Measurements from ENCODE around the gene RGSL1. TPM values are rescaled to one million over a fixed set of nuclear protein-coding genes. Genes with fewer than 3 reads are reported as not detected.
"Not testable (repeated sequence)": the region's sequence is repeated elsewhere in the genome, so short reads cannot be mapped to it uniquely, and the experiment has no call there.

The RGSL1 gene
- total and polyA plus RNA-seq, 12 donors: not detected

- no peak for DNase-seq
- Histone ChIP-seq H3K4me1 (no peaks in the 10 kb centered on the region), H3K27me3 (peaks cover 0 to 5% (median 0%) of the 10 kb centered on the region in 7 donors), H3K27ac (no peak overlapping the region), H3K36me3 (no peaks in the 10 kb centered on the region), H3K9me3 (peaks cover 0 to 61% (median 25%) of the 10 kb centered on the region in 11 donors), H3K4me3 (no peak overlapping the region)
- intact Hi-C loops (cut with DNase I): no loop called here
- 68 to 82% methylated on average over 2 of the region's 2 CpGs for WGBS, 2 donors
- no peak for ATAC-seq
- no peak for TF ChIP-seq CTCF (IDR thresholded peaks at IDR 0.05)
These were observed 77.7 kb downstream of the RGSL1 start for GRCh38 chr1:182527680-182528079.

GRCh38 chr1:182528206-182528605, 78.3 kb downstream of the RGSL1 start:
- H3K4me3 ChIP-seq; ATAC-seq; H3K27ac ChIP-seq; H3K4me1 ChIP-seq; H3K36me3 ChIP-seq; intact Hi-C loops (cut with DNase I); H3K27me3 ChIP-seq; DNase-seq: not testable (repeated sequence)
- peaks cover 0 to 61% (median 25%) of the 10 kb centered on the region in 11 donors for H3K9me3 ChIP-seq
- WGBS, 2 donors: 78% methylated on average over 5 of the region's 5 CpGs

- Histone ChIP-seq H3K9me3 (peaks cover 0 to 5% (median 0%) of the 10 kb centered on the region in 11 donors), H3K27ac (no peak overlapping the region), H3K4me1 (no peaks in the 10 kb centered on the region), H3K36me3 (no peaks in the 10 kb centered on the region), H3K4me3 (no peak overlapping the region), H3K27me3 (peaks cover 0 to 14% (median 0%) of the 10 kb centered on the region in 7 donors)
- no peak for TF ChIP-seq CTCF (IDR thresholded peaks at IDR 0.05)
- intact Hi-C loops (cut with DNase I): no loop called here
- no peak for ATAC-seq
- DNase-seq: no peak
- WGBS, 2 donors: 98% methylated on average over 2 of the region's 2 CpGs
These were observed 84.0 kb downstream of the RGSL1 start for GRCh38 chr1:182533896-182534295.

DNA sequence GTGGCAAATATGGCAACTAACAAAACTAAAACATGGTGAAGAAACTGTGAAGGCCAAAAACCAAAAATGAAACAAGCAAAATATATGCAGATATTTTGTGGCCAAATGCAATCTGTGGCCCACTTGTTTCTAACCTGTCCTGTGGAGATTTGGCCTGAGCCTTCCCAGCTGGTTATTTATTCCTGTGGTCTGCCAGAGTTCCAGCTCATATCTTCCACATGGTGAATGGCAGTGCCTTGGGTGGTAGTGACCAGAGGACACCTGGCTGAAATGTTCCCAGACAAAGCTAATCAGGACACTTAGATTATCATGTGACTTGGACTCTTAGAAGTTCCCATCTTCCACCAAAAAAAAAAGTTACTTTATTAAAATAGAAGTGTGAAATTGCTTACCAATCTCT, 99.4 kb downstream of the RGSL1 start:
- H3K4me3 ChIP-seq: no peak overlapping the region
- DNase-seq (no peak), ATAC-seq (no peak)
- H3K36me3 ChIP-seq: no peaks in the 10 kb centered on the region
- TF ChIP-seq CTCF (IDR thresholded peaks at IDR 0.05): no peak
- peaks cover 0 to 15% (median 4%) of the 10 kb centered on the region in 11 donors for H3K9me3 ChIP-seq
- H3K27me3 ChIP-seq: peaks cover 0 to 8% (median 0%) of the 10 kb centered on the region in 7 donors
- no peak overlapping the region for H3K27ac ChIP-seq
- intact Hi-C loops (cut with DNase I): no loop called here
- no peaks in the 10 kb centered on the region for H3K4me1 ChIP-seq

DNA sequence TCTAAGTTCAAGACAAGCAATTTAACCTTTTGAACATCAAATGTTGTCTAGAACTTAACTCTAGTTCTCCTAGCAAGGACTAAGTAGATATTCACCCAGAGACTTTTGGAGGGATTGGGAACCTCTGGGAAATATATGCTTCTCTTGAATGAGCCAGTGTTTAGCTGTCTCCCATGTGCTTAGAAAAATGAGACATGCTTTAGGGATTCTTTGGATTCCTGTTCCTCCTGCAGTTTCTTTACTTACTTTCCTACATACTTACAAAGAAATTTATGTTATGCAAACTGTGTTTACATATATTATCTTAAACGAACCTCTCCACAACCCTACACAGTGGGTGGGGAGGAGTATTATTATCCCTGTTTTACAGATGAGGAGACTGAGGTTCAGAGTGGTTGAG, 99.9 kb downstream of the RGSL1 start:
- ATAC-seq: no peak
- Histone ChIP-seq H3K27ac (no peak overlapping the region), H3K9me3 (peaks cover 0 to 15% (median 4%) of the 10 kb centered on the region in 11 donors), H3K4me3 (no peak overlapping the region), H3K4me1 (no peaks in the 10 kb centered on the region), H3K36me3 (no peaks in the 10 kb centered on the region), H3K27me3 (peaks cover 0 to 8% (median 0%) of the 10 kb centered on the region in 7 donors)
- 43 to 55% methylated on average over 1 of the region's 1 CpG for WGBS, 2 donors
- no peak for DNase-seq
- TF ChIP-seq CTCF (IDR thresholded peaks at IDR 0.05): no peak
- intact Hi-C loops (cut with DNase I): no loop called here
